Stimulated activated CD4-positive, alpha-beta T cell treated with anti-CD3 and anti-CD28 coated beads, Interleukin-4, amount 100 ng/mL, for 4 hours (primary cell): Measurements from ENCODE around the gene MDK.

Experiments
- DNase-seq, 2 experiments: peaks; one replicate each; pipeline ENCODE4 v3.0.0-alpha.2; 2020

The MDK gene

GRCh38 chr11:46348566-46349401 is 32.7 kb upstream of the MDK start:
- peak in 1 of 2 experiments; percentile 49 for DNase-seq

GRCh38 chr11:46350695-46351094 is 30.8 kb upstream of the MDK start:
- DNase-seq, result no peak

GRCh38 chr11:46351148-46351547 is 30.3 kb upstream of the MDK start:
- DNase-seq, result no peak

GRCh38 chr11:46351606-46352005 is 29.9 kb upstream of the MDK start:
- no peak for DNase-seq

- DNase-seq, result peak; percentile 66
These were observed 29.2 kb upstream of the MDK start for GRCh38 chr11:46352063-46352841.

- DNase-seq, result peak; percentile 65 to 87
These were observed 27.8 kb upstream of the MDK start for GRCh38 chr11:46353698-46354097.

GRCh38 chr11:46356924-46357482 is 24.5 kb upstream of the MDK start:
- DNase-seq, result no peak

GRCh38 chr11:46357483-46357936 is 24.0 kb upstream of the MDK start:
- no peak for DNase-seq

GRCh38 chr11:46359953-46360352 is 21.5 kb upstream of the MDK start:
- no peak for DNase-seq

- no peak for DNase-seq
These were observed 20.6 kb upstream of the MDK start for GRCh38 chr11:46360878-46361277.

GRCh38 chr11:46361283-46362155 is 19.9 kb upstream of the MDK start:
- DNase-seq, result peak; percentile 57 to 60

GRCh38 chr11:46362156-46363030 is 19.1 kb upstream of the MDK start:
- no peak for DNase-seq

GRCh38 chr11:46363031-46363407 is 18.4 kb upstream of the MDK start:
- no peak for DNase-seq

GRCh38 chr11:46363455-46364005 is 17.9 kb upstream of the MDK start:
- DNase-seq, result no peak

GRCh38 chr11:46364056-46364455 is 17.4 kb upstream of the MDK start:
- no peak for DNase-seq

GRCh38 chr11:46364791-46365190 is 16.7 kb upstream of the MDK start:
- DNase-seq, result no peak

GRCh38 chr11:46366260-46366659 is 15.2 kb upstream of the MDK start:
- DNase-seq, result no peak

- no peak for DNase-seq
These were observed 14.8 kb upstream of the MDK start for GRCh38 chr11:46366661-46367161.

GRCh38 chr11:46367244-46367915 is 14.1 kb upstream of the MDK start:
- peak; percentile 66 to 74 for DNase-seq

- no peak for DNase-seq
These were observed 13.6 kb upstream of the MDK start for GRCh38 chr11:46367916-46368267.
